Sigmoid colon (tissue), 4 donors: ENCODE measurements around the gene KCNQ5.

ENCODE experiments used
- EP300 ChIP-seq, 4 donors: sonication (generic); formaldehyde crosslinking; IDR thresholded peaks; one replicate each; pipeline ENCODE4 v1.6.1; 2017; ENCODE audit warnings: antibody characterized with exemption in 4 of 4
- POLR2AphosphoS5 ChIP-seq, 4 donors: sonication (generic); formaldehyde crosslinking; IDR thresholded peaks; one replicate each; pipeline ENCODE4 v1.6.1; 2017; ENCODE audit warnings: antibody characterized with exemption in 4 of 4
- TF ChIP-seq, protein P1 (sequence below), 4 experiments: fragments of 450-650 bp in 3 of 4; fragments of 200-600 bp in 1 of 4; IDR thresholded peaks; one replicate each; pipeline ENCODE4 v1.5.1; 2016 to 2019; ENCODE audit warnings: antibody characterized with exemption in 4 of 4, mild to moderate bottlenecking in 3 of 4, moderate library complexity in 2 of 4

DNA sequence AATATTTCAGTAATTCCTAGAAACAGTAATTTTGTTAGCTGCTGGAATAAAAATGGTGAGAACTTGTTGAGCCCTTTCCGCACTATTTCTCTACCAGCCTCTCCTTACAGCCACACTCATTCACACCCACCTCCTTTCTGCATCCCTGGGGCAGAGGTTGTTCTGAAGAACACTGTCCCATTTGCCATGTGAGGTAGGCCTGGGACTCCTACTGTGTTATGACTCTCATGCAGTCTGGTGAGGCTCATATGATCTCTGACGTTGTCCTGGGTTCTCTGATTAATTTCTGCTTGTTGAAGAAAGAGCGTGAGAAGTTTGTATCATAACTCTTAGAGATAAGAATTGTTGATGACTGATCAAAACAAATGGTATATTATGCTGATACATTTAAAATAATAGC is 4.1 kb upstream of the KCNQ5 start:
- TF ChIP-seq, protein P1, sequence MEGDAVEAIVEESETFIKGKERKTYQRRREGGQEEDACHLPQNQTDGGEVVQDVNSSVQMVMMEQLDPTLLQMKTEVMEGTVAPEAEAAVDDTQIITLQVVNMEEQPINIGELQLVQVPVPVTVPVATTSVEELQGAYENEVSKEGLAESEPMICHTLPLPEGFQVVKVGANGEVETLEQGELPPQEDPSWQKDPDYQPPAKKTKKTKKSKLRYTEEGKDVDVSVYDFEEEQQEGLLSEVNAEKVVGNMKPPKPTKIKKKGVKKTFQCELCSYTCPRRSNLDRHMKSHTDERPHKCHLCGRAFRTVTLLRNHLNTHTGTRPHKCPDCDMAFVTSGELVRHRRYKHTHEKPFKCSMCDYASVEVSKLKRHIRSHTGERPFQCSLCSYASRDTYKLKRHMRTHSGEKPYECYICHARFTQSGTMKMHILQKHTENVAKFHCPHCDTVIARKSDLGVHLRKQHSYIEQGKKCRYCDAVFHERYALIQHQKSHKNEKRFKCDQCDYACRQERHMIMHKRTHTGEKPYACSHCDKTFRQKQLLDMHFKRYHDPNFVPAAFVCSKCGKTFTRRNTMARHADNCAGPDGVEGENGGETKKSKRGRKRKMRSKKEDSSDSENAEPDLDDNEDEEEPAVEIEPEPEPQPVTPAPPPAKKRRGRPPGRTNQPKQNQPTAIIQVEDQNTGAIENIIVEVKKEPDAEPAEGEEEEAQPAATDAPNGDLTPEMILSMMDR (IDR thresholded peaks at IDR 0.05): no peak
- TF ChIP-seq POLR2AphosphoS5 (IDR thresholded peaks at IDR 0.05) (no peak), EP300 (IDR thresholded peaks at IDR 0.05) (no peak)
